Stomach (tissue), 9 donors: ENCODE measurements around the gene FMN1. TPM values are rescaled to one million over a fixed set of nuclear protein-coding genes. Genes with fewer than 3 reads are reported as not detected.

Source experiments
- DNase-seq, 2 donors: peaks; one replicate each; pipeline versions ENCODE4 v3.0.0 to v3.0.0-alpha.2; 2013 to 2019
- H3K27ac ChIP-seq, 5 donors: fragments of 200-600 bp in 4 of 5; sonication (generic) in 4 of 5; one replicate each; pipeline ENCODE4 v1.5.1; 2013 to 2019; ENCODE audit warnings: mild to moderate bottlenecking in 1 of 5, moderate library complexity in 1 of 5
- H3K27me3 ChIP-seq, 3 donors: fragments of 200-600 bp; sonication (generic); one replicate each; pipeline ENCODE4 v1.5.1; 2017 to 2019; ENCODE audit warnings: mixed run types in 1 of 3
- H3K36me3 ChIP-seq, 4 donors: fragments of 200-600 bp; sonication (generic); 1 replicate in 3 of 4; 2 replicates in 1 of 4; pipeline ENCODE4 v1.5.1; 2016 to 2019
- H3K4me1 ChIP-seq, 4 donors: fragments of 200-600 bp; sonication (generic); one replicate each; pipeline ENCODE4 v1.5.1; 2016 to 2019
- H3K4me3 ChIP-seq, 4 donors: fragments of 200-600 bp; sonication (generic) in 3 of 4; one replicate each; pipeline ENCODE4 v1.5.1; 2016 to 2019; ENCODE audit warnings: mild to moderate bottlenecking in 1 of 4
- H3K9me3 ChIP-seq, 4 donors: fragments of 200-600 bp; sonication (generic); one replicate each; pipeline ENCODE4 v1.5.1; 2016 to 2019
- EP300 ChIP-seq: sonication (generic); formaldehyde crosslinking; IDR thresholded peaks from one replicate; pipeline ENCODE4 v1.6.1; 2017; ENCODE audit warnings: antibody characterized with exemption
- POLR2A ChIP-seq, 4 donors: fragments of 450-650 bp; IDR thresholded peaks; one replicate each; pipeline ENCODE4 v1.6.1; 2016; ENCODE audit warnings: antibody characterized with exemption in 4 of 4, control low read depth in 2 of 4, mild to moderate bottlenecking in 1 of 4, moderate library complexity in 1 of 4
- POLR2AphosphoS5 ChIP-seq, 3 donors: sonication (generic); formaldehyde crosslinking; IDR thresholded peaks; one replicate each; pipeline ENCODE4 v1.6.1; 2016; ENCODE audit warnings: antibody characterized with exemption in 3 of 3
- WGBS, 5 donors: extraction: QIAGEN DNeasy Blood & Tissue Kit in 3 of 5; methylation state at CpG; one replicate each; pipeline versions ENCODE4 v1.1.5 to v1.1.7; 2013 to 2018; 5-methylcytosine and 5-hydroxymethylcytosine counted together
- intact Hi-C: fragments of 100-400 bp; cut with DNase I; formaldehyde crosslinking; loops from one replicate; pipeline ENCODE4 v1.15.1; 2023; ENCODE audit warnings: low total_unique reads
- polyA plus RNA-seq, 3 donors: library from polyadenylated mRNA; stranded (reverse); fragments of 200-250 nt; gene quantifications; one replicate each; pipeline ENCODE4 v1.2.3, GENCODE V29; 2013
- total RNA-seq, 5 donors: library from RNA; depleted of rRNA; stranded (reverse); fragments of >200 nt; gene quantifications; one replicate each; pipeline versions ENCODE4 v1.1.0 to v1.2.3, GENCODE V29; 2014 to 2016
- TF ChIP-seq, protein P1 (sequence below), 7 experiments: fragments of 450-650 bp in 4 of 7; fragments of 200-600 bp in 3 of 7; sonication (generic) in 3 of 7; IDR thresholded peaks; one replicate each; pipeline ENCODE4 v1.5.1; 2016 to 2019; ENCODE audit warnings: antibody characterized with exemption in 7 of 7, control low read depth in 2 of 7, mild to moderate bottlenecking in 1 of 7
- donor health status: healthy with polysubstance abuse.
- donor health status: Bipolar disorder and iron deficiency.
- donor health status: healthy.

FMN1 gene
- total and polyA plus RNA-seq, 8 donors: 0.40 to 58.0 (median 22.9) TPM

DNA sequence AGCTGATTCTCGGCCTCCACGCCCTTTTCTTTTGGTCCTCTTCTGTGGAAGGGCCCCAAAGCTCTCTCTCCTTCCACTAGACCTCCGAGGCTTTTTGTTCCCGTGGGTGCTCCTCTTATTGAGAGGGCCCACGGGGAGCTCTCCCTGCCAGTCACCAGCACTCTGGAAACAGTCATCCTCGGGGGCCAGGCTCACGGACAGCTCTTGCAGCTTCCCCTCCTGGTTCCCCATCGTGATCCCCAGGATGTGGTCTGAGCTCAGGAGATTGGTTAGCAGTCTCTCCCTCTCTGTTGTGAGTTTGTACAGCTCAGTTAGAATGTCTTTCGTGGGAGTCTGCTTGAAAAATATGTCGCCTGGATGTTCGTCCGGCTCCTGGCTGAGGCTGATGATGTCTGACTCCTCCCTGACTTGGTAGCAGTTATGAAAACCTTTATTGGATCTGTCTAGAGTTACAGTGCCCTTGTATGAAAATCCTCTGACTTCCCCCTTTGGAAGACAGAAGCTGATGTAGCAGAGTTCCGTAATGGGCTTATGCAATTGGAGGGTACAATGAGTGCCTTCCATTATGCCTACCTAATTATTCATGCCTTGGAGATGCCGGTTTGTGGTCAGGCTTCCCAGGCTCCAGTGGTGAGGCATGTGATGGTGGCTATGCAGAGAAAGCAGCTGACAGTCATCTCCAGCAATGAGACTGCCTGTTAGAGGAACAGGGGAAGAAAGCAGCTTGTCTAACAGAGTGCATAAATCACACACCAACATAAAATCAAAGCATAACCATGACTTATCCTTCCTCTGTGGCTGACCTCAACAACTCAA, 40.0 kb downstream of the FMN1 start:
- DNase-seq: no peak
- WGBS, 5 donors: 69 to 77% (median 76%) methylated on average over 14 of the region's 14 CpGs
- no peak overlapping the region for H3K4me3 ChIP-seq
- peak overlapping the region in 3 of 5 donors; percentile 33 to 53 (median 46) for H3K27ac ChIP-seq
- intact Hi-C loops: no loop called here
- H3K27me3 ChIP-seq: peaks cover 0 to 4% (median 0%) of the 10 kb centered on the region in 3 donors
- H3K4me1 ChIP-seq: no peaks in the 10 kb centered on the region
- H3K9me3 ChIP-seq: no peaks in the 10 kb centered on the region
- no peaks in the 10 kb centered on the region for H3K36me3 ChIP-seq
- peak in 2 of 3 donors; percentile 7 to 12 for TF ChIP-seq POLR2AphosphoS5 (IDR thresholded peaks at IDR 0.05)
- TF ChIP-seq POLR2A (IDR thresholded peaks at IDR 0.05): no peak

DNA sequence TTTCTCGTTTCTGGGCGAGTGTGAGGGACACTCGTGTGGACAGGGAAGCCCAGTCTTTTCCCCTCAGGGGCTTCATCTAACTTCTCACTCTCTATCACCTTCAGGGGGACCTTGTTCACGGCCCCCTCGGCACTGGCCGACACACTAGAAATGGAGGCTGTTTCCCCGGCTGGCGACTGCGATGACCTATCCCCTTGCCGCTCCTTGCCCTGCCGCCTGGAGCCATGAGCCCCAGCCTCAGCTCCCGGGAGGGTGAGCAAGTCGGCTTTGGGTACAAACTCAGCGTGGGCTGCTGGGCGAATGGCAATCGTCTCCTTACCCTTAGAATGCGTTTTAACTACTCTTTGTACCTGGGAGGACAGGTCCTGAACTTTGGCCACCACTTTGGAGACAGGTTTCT, 41.0 kb downstream of the FMN1 start:
- DNase-seq: no peak
- Histone ChIP-seq H3K9me3 (no peaks in the 10 kb centered on the region), H3K4me1 (no peaks in the 10 kb centered on the region), H3K27me3 (peaks cover 0 to 4% (median 0%) of the 10 kb centered on the region in 3 donors), H3K4me3 (peak overlapping the region in 2 of 4 donors; percentile 16 to 19), H3K27ac (peak overlapping the region in 4 of 5 donors; percentile 16 to 53 (median 40)), H3K36me3 (no peaks in the 10 kb centered on the region)
- intact Hi-C loops: no loop called here
- TF ChIP-seq POLR2A (IDR thresholded peaks at IDR 0.05) (no peak), EP300 (no peak), POLR2AphosphoS5 (IDR thresholded peaks at IDR 0.05) (no peak)
- TF ChIP-seq, protein P1, sequence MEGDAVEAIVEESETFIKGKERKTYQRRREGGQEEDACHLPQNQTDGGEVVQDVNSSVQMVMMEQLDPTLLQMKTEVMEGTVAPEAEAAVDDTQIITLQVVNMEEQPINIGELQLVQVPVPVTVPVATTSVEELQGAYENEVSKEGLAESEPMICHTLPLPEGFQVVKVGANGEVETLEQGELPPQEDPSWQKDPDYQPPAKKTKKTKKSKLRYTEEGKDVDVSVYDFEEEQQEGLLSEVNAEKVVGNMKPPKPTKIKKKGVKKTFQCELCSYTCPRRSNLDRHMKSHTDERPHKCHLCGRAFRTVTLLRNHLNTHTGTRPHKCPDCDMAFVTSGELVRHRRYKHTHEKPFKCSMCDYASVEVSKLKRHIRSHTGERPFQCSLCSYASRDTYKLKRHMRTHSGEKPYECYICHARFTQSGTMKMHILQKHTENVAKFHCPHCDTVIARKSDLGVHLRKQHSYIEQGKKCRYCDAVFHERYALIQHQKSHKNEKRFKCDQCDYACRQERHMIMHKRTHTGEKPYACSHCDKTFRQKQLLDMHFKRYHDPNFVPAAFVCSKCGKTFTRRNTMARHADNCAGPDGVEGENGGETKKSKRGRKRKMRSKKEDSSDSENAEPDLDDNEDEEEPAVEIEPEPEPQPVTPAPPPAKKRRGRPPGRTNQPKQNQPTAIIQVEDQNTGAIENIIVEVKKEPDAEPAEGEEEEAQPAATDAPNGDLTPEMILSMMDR (IDR thresholded peaks at IDR 0.05): no peak
- 87 to 93% (median 90%) methylated on average over 13 to 17 of the region's 17 CpGs for WGBS, 5 donors

DNA sequence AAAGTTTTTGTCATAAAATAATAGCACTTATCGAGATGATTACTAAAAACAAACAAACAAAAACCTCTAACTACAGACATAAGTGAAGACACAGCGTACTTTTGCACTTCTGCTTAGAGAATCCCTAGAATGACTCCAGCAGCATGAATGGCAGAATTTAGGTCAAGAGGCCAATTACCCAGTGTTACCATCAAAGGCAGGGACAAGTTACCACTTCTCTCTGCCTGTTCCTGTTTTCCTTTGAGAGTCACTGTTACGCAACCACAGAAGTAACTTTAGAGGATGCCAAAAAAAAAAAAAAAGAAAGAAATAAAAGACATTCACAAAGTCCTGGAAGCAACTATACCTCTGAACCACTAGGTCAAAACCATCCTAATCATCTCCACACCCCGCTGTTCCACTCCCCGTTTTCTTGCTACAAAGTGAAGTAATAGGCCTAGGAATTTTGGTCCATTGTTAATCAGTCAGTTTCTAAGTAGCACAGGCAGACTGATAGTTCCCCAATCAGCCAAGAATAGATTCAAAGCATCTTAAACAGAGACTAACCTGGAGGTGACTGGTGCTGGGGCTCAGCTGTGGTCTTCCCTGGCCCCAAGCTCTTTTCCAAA, 41.9 kb downstream of the FMN1 start:
- no peaks in the 10 kb centered on the region for H3K9me3 ChIP-seq
- intact Hi-C loops: no loop called here
- peak overlapping the region in 4 of 5 donors; percentile 9 to 57 (median 50) for H3K27ac ChIP-seq
- H3K36me3 ChIP-seq: no peaks in the 10 kb centered on the region
- H3K4me1 ChIP-seq: no peaks in the 10 kb centered on the region
- peaks cover 0 to 4% (median 0%) of the 10 kb centered on the region in 3 donors for H3K27me3 ChIP-seq
- no peak for DNase-seq
- WGBS, 5 donors: 64 to 79% (median 72%) methylated on average over 5 of the region's 5 CpGs
- peak in 2 of 3 donors; percentile 1 to 33 for TF ChIP-seq POLR2AphosphoS5 (IDR thresholded peaks at IDR 0.05)
- TF ChIP-seq, protein P1 (IDR thresholded peaks at IDR 0.05): no peak
- peak overlapping the region in 3 of 4 donors; percentile 1 to 19 (median 16) for H3K4me3 ChIP-seq

DNA sequence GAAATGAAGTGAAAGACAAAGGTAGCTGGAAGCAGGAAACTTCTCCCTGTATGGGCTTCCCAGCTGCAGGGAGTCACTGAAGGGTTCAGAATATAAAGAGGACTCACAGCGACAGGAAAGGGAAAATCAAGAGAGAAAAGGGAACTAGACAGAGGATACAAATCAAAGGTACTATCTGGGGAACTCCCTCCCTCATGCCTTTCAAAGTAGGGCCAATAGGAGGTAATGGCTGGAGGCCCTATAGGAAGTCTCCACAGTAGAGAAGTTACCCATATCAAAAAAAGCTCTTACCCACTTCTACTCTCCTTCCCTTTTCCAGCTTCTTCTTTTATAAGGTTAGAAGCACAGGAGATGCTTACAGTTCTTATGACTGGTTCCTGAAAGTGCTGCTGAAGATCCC, 43.5 kb downstream of the FMN1 start:
- no peak for DNase-seq
- WGBS, 5 donors: 45 to 67% (median 50%) methylated on average over 1 of the region's 1 CpG
- no peak for TF ChIP-seq POLR2A (IDR thresholded peaks at IDR 0.05)
- TF ChIP-seq EP300: no peak
- TF ChIP-seq, protein P1 (IDR thresholded peaks at IDR 0.05): no peak
- TF ChIP-seq POLR2AphosphoS5 (IDR thresholded peaks at IDR 0.05): no peak
- Histone ChIP-seq H3K4me3 (peak overlapping the region in 1 of 4 donors; percentile 16), H3K4me1 (no peaks in the 10 kb centered on the region), H3K27me3 (peaks cover 0 to 9% (median 0%) of the 10 kb centered on the region in 3 donors), H3K27ac (no peak overlapping the region), H3K36me3 (no peaks in the 10 kb centered on the region), H3K9me3 (no peaks in the 10 kb centered on the region)
- intact Hi-C loops: no loop called here
